Measurements from ENCODE around the gene COX4I2.

The COX4I2 gene

GRCh38 chr20:31637660-31638059 is at the start of gene COX4I2:
COX4I2 (plus strand) TSS chr20:31637912; CDS start chr20:31639018, 1,106 bp downstream.
- H3K4me3 ChIP-seq = no peak within 1 kb of the TSS
- no peak for DNase-seq
- intact Hi-C loops (cut with DNase I; ENCODE audit: low total_unique reads) = no loop called here

GRCh38 chr20:31590717-31591225 is 46.9 kb upstream of the COX4I2 start:
- no peaks in the 10 kb centered on the region for H3K9me3 ChIP-seq
- H3K27me3 ChIP-seq = no peaks in the 10 kb centered on the region
- no peaks in the 10 kb centered on the region for H3K36me3 ChIP-seq
- H3K4me3 ChIP-seq = no peak overlapping the region
- no peak for DNase-seq
- peak overlapping the region in 1 of 2 donors; percentile 6 for H3K27ac ChIP-seq
- intact Hi-C loops (cut with DNase I; ENCODE audit: low total_unique reads) = no loop called here
- H3K4me1 ChIP-seq = peaks cover 0 to 31% (median 20%) of the 10 kb centered on the region in 4 donors
- TF ChIP-seq CTCF (IDR thresholded peaks at IDR 0.05) = no peak

More at GRCh38 chr20:31637660-31638059, at the start of gene COX4I2:
- peaks cover 0 to 35% of the 10 kb centered on the region in 2 donors for H3K27me3 ChIP-seq
- no peaks in the 10 kb centered on the region for H3K9me3 ChIP-seq
- no peaks in the 10 kb centered on the region for H3K36me3 ChIP-seq
- H3K27ac ChIP-seq = no peak within 1 kb of the TSS
- peaks cover 0 to 4% (median 2%) of the 10 kb centered on the region in 4 donors for H3K4me1 ChIP-seq
- no peak for TF ChIP-seq CTCF (IDR thresholded peaks at IDR 0.05)

- Histone ChIP-seq H3K9me3 (no peaks in the 10 kb centered on the region), H3K27me3 (no peaks in the 10 kb centered on the region), H3K4me1 (peaks cover 0 to 33% (median 16%) of the 10 kb centered on the region in 4 donors), H3K4me3 (no peak overlapping the region), H3K36me3 (no peaks in the 10 kb centered on the region), H3K27ac (peak overlapping the region in 1 of 2 donors; percentile 85)
- no peak for DNase-seq
- intact Hi-C loops (cut with DNase I; ENCODE audit: low total_unique reads) = no loop called here
- no peak for TF ChIP-seq CTCF (IDR thresholded peaks at IDR 0.05)
These were observed 44.3 kb upstream of the COX4I2 start for GRCh38 chr20:31593221-31594001.

- Histone ChIP-seq H3K36me3 (no peaks in the 10 kb centered on the region), H3K27ac (peak overlapping the region in 1 of 2 donors; percentile 85), H3K9me3 (no peaks in the 10 kb centered on the region), H3K4me1 (peaks cover 0 to 29% (median 15%) of the 10 kb centered on the region in 4 donors), H3K4me3 (no peak overlapping the region), H3K27me3 (no peaks in the 10 kb centered on the region)
- no peak for TF ChIP-seq CTCF (IDR thresholded peaks at IDR 0.05)
- intact Hi-C loops (cut with DNase I; ENCODE audit: low total_unique reads) = no loop called here
- no peak for DNase-seq
These were observed 43.6 kb upstream of the COX4I2 start for GRCh38 chr20:31594002-31594557.

GRCh38 chr20:31594558-31595379 is 42.9 kb upstream of the COX4I2 start:
- Histone ChIP-seq H3K36me3 (no peaks in the 10 kb centered on the region), H3K4me3 (no peak overlapping the region), H3K9me3 (no peaks in the 10 kb centered on the region), H3K27me3 (no peaks in the 10 kb centered on the region), H3K27ac (peak overlapping the region; percentile 80 to 85), H3K4me1 (peaks cover 0 to 29% (median 15%) of the 10 kb centered on the region in 4 donors)
- no peak for DNase-seq
- intact Hi-C loops (cut with DNase I; ENCODE audit: low total_unique reads) = no loop called here
- no peak for TF ChIP-seq CTCF (IDR thresholded peaks at IDR 0.05)
